ENCODE measurements around the gene RRP15.
A peak's percentile ranks its signal among the peaks of the same experiment; 100 is the strongest.
"Not testable (repeated sequence)": the region's sequence is repeated elsewhere in the genome, so short reads cannot be mapped to it uniquely, and the experiment has no call there.

The RRP15 gene

DNA sequence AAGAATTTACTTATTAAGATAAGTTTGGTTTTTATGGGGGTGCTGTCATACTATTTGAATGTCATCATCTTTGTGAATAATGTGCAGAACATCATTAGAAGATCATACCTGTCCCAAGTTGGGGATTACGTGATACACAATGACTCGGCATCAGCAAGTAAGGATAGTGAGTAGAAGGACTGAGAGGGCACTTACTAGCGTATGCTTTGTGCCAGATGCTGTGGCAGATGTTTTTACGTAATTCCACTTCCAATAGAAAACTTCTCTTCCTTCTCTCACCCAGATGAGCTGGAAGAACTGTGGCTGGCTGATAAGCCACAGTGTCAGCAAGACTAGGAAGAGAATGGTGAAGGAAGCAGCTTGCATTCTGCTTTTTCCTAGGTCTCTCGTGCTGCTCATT is 32.0 kb downstream of the RRP15 start:
- H3K27ac ChIP-seq: no peak overlapping the region
- TF ChIP-seq ZFX (IDR thresholded peaks at IDR 0.05): no peak
- TF ChIP-seq, protein P1, sequence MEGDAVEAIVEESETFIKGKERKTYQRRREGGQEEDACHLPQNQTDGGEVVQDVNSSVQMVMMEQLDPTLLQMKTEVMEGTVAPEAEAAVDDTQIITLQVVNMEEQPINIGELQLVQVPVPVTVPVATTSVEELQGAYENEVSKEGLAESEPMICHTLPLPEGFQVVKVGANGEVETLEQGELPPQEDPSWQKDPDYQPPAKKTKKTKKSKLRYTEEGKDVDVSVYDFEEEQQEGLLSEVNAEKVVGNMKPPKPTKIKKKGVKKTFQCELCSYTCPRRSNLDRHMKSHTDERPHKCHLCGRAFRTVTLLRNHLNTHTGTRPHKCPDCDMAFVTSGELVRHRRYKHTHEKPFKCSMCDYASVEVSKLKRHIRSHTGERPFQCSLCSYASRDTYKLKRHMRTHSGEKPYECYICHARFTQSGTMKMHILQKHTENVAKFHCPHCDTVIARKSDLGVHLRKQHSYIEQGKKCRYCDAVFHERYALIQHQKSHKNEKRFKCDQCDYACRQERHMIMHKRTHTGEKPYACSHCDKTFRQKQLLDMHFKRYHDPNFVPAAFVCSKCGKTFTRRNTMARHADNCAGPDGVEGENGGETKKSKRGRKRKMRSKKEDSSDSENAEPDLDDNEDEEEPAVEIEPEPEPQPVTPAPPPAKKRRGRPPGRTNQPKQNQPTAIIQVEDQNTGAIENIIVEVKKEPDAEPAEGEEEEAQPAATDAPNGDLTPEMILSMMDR (conservative IDR thresholded peaks at IDR 0.05): no peak

DNA sequence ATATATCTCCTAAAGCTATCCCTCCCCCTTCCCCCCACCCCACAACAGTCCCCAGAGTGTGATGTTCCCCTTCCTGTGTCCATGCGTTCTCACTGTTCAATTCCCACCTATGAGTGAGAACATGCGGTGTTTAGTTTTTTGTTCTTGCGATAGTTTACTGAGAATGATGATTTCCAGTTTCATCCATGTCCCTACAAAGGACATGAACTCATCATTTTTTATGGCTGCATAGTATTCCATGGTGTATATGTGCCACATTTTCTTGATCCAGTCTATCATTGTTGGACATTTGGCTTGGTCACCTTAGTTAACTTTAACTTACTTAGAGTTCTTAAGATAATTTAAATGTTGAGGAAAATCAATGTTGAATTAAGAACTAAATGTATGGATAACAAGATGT is 35.1 kb downstream of the RRP15 start:
- H3K27ac ChIP-seq: not testable (repeated sequence)

DNA sequence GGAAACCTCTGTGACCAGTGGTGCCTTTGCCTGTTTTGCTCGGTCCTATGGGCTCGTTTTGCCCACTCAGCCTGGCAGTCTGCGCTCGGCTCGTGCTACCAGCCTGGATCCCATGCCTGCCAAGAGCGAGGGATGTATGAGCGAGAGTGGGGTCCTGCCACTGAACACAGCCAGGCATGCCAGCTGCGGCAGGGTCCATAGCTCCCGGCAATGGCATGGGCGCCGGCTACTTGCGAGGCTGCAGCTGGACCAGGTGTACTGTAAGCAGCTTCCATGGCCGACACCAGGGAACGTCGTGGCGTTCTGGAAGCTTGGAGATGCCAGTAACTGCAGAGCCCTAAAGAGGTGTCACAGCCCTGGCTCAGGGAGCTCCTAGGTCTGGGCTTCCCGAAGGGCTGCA is 37.7 kb downstream of the RRP15 start:
- TF ChIP-seq ZFX (IDR thresholded peaks at IDR 0.05): no peak
- TF ChIP-seq, protein P1 (conservative IDR thresholded peaks at IDR 0.05): no peak

DNA sequence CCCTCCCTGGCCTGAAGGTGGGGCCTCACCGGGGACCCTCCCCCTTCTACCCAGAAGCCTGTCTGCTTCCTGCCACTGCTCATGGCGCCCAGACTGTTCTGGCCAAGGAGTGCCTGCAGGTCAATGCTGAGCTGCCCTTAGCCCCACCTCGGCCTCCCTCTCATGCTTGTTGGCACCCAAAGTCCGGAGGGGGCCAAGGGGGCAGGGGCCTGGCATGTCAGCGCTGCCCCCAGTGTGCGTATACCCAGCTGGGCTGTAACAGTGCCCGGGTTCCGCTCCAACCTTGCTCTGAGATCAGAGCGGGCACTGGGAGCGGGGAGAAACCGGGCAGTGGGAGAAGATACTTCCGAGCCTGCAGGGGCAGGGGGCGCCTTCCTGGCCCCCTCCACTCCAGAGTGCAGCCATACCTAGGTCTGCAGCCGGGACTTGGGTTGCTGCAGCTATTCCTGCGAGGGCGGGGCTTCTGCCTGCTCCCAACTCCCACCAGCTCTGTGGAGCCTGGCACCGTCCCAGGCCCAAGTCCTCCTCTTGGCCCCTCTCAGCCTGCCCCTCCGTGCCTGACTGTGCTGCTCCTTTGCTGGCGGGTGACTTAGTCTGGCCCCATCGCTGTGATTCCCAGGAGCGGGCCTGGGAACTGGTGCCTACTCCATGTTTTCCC is 38.6 kb downstream of the RRP15 start:
- TF ChIP-seq ZFX (IDR thresholded peaks at IDR 0.05): no peak
- TF ChIP-seq, protein P1 (conservative IDR thresholded peaks at IDR 0.05): no peak
- no peak overlapping the region for H3K27ac ChIP-seq

More for the DNA sequence above, 37.7 kb downstream of the RRP15 start:
- H3K27ac ChIP-seq: no peak overlapping the region

DNA sequence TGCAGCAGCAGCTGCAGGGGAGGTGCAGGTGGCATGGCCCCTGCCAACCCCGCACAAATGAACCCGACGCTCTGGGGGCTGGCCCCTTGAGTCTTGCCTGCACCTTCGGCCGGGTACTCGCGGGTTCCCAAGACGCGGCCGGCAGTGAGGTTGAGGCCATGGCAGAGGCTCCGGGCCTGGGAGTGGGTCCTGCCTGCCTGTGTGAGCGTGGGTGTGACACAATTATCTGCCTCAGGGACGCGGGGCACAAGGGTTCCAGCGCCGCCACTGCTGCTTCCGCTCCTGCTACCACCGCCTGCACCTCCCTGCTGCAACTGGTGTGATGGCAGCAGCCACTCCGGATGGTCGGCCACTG is 39.1 kb downstream of the RRP15 start:
- TF ChIP-seq ZFX (IDR thresholded peaks at IDR 0.05): no peak
- TF ChIP-seq, protein P1 (conservative IDR thresholded peaks at IDR 0.05): no peak
- H3K27ac ChIP-seq: no peak overlapping the region

DNA sequence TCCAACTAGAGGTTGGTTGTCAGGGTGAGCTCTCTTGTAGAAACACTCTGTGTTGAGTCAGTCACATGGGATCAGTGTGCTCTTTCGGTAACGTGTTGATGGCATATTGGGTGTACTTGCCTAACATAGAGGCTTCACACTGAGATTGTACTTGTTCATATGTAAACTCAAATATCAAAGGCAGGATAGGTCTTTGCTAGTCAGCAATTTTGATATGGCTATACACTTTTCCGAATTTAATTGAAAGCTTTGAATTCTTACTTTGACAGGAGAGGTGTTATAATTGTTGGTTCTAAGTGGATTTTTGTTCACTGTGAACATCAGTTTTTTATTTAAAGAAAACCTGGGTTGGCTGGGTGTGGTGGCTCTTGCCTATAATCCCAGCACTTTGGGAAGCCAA is 43.7 kb downstream of the RRP15 start:
- TF ChIP-seq, protein P1 (conservative IDR thresholded peaks at IDR 0.05): no peak
- no peak for TF ChIP-seq ZFX (IDR thresholded peaks at IDR 0.05)

DNA sequence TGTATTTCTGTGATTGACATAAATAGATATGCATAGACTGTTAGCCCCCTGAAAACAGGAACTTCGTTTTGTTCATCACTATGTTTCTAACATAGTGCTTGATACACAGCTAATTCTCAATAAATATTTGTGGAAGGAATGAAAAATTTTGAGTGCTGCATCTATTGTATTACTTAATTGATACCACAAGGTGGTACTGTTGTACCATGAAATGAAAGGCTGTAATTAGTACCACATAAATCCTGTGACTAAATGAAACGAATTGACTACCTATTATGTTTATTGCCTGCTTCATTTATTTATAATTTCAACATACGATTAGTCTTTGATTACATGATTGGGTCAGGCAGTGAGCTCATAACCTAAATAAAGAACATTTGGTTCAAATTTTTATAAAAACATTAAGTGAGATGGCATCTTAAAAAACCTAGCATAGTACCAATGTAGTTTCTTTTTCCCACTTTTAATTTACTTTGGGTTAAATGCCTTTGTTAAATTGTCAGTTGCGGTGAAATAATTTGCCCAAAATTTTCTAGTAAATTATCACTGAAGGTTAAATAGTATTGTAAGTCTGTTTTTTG is 45.0 kb downstream of the RRP15 start:
- TF ChIP-seq, protein P1 (conservative IDR thresholded peaks at IDR 0.05): peak; percentile 77
- TF ChIP-seq ZFX (IDR thresholded peaks at IDR 0.05): no peak
- no peak overlapping the region for H3K27ac ChIP-seq

More for the DNA sequence above, 43.7 kb downstream of the RRP15 start:
- no peak overlapping the region for H3K27ac ChIP-seq

DNA sequence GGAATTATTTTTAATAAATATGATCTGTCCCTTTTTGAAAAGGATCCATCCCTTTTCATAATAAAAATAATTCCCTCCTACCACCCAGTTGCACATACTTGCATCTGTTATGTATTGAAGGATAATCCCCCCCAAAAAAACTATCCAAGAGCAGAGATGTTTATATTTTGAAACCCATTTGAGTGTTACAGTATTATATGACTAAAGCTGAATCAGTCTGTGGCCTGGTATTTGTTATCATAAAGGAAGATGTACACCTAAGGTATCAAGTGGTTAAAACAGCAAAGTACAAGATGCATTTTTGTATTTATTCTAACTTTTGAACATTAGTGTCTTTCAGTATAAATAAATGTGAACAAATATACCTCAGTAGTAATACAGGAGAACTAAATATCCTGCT is 47.3 kb downstream of the RRP15 start:
- no peak for TF ChIP-seq ZFX (IDR thresholded peaks at IDR 0.05)
- TF ChIP-seq, protein P1 (conservative IDR thresholded peaks at IDR 0.05): no peak
- no peak overlapping the region for H3K27ac ChIP-seq
